Esophagus squamous epithelium (tissue), 5 donors: ENCODE measurements around the gene MTA3. TPM values are rescaled to one million over a fixed set of nuclear protein-coding genes. Genes with fewer than 3 reads are reported as not detected.

Source experiments
- DNase-seq: peaks from one replicate; lab custom pipeline; 2025; lab: John Stamatoyannopoulos, UW
- H3K27ac ChIP-seq, 4 donors: fragments of 200-600 bp; sonication (generic); one replicate each; pipeline ENCODE4 v1.5.1; 2016 to 2019; ENCODE audit warnings: mild to moderate bottlenecking in 1 of 4
- H3K27me3 ChIP-seq, 4 donors: fragments of 200-600 bp; sonication (generic); 1 replicate in 3 of 4; 2 replicates in 1 of 4; pipeline versions ENCODE4 v1.5.1 to v1.6.0; 2017 to 2021; ENCODE audit warnings: antibody characterized with exemption in 1 of 4
- H3K36me3 ChIP-seq, 3 donors: fragments of 200-600 bp; sonication (generic); one replicate each; pipeline ENCODE4 v1.5.1; 2016 to 2019
- H3K4me1 ChIP-seq, 3 donors: fragments of 200-600 bp; sonication (generic); one replicate each; pipeline ENCODE4 v1.5.1; 2017 to 2019
- H3K4me3 ChIP-seq, 4 donors: fragments of 200-600 bp; sonication (generic); 1 replicate in 3 of 4; 2 replicates in 1 of 4; pipeline ENCODE4 v1.5.1; 2016 to 2019; ENCODE audit warnings: mild to moderate bottlenecking in 2 of 4, moderate library complexity in 1 of 4
- H3K9me3 ChIP-seq, 3 donors: fragments of 200-600 bp; sonication (generic); one replicate each; pipeline ENCODE4 v1.5.1; 2016 to 2019
- POLR2A ChIP-seq, 4 donors: fragments of 450-650 bp; IDR thresholded peaks; one replicate each; pipeline ENCODE4 v1.6.1; 2017; ENCODE audit warnings: antibody characterized with exemption in 4 of 4, mild to moderate bottlenecking in 4 of 4, moderate library complexity in 3 of 4
- WGBS, 2 donors: methylation state at CpG; one replicate each; pipeline ENCODE4 v1.1.5; 2018; 5-methylcytosine and 5-hydroxymethylcytosine counted together
- intact Hi-C: fragments of 100-400 bp; cut with DNase I; formaldehyde crosslinking; loops from one replicate; pipeline ENCODE4 v1.15.0; 2022
- total RNA-seq, 4 donors: library from RNA; depleted of rRNA; stranded (reverse); fragments of >200 nt; gene quantifications; one replicate each; pipeline ENCODE4 v1.1.0, GENCODE V29; 2016
- TF ChIP-seq, protein P1 (sequence below), 6 experiments: fragments of 450-650 bp in 4 of 6; fragments of 200-600 bp in 2 of 6; sonication (generic) in 2 of 6; IDR thresholded peaks; one replicate each; pipeline ENCODE4 v1.5.1; 2016 to 2019; ENCODE audit warnings: antibody characterized with exemption in 6 of 6, mild to moderate bottlenecking in 4 of 6, moderate library complexity in 4 of 6
- donor health status: DM: yes; HTN: yes; CAD: no.

Gene MTA3
- total RNA-seq, 4 donors from 2014 or later: 26.5 to 37.2 (median 34.4) TPM

DNA sequence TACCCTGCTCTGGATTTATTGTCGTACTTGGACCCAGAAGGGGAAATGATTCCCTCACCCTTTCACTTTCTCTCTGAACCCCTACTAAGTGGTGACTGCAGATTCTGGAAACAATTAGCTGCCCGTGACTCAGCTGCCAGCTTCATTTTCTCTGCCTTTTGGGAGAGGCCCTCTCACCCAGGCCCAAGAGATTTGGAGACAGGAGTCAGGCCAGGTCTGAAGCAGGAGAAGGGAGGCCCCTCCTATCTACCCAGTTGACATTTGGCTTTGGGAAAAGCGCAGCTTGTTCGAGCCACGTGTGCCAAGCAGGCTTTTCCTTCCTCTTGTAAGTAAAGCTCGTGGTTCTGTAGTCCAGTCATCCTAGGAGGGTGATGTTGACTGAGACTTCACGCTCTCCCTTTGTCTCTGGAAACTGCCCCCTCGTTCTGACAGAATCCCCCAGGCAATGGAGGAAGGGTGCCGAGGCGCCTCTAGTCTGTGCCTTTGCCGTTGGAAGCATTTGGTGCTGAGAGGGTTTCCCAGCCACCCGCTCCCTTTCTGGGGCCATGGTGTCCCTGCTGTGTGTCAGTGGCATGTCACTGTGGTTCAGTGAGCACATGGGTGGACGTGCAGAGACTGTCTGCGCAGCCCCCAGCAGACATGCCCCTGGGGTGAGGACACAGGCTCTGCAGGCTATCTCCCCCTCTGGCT, 186.9 kb downstream of the MTA3 start:
- Histone ChIP-seq H3K9me3 (no peaks in the 10 kb centered on the region), H3K27me3 (no peaks in the 10 kb centered on the region), H3K4me3 (no peak overlapping the region), H3K27ac (peak overlapping the region in 2 of 4 donors; percentile 0 to 23), H3K4me1 (peaks cover 0 to 14% (median 3%) of the 10 kb centered on the region in 3 donors), H3K36me3 (peaks cover 0 to 31% (median 0%) of the 10 kb centered on the region in 3 donors)
- WGBS, 2 donors: 66 to 70% methylated on average over 11 to 13 of the region's 14 CpGs
- no peak for DNase-seq
- intact Hi-C loops: no loop called here
- no peak for TF ChIP-seq POLR2A (IDR thresholded peaks at IDR 0.05)
- TF ChIP-seq, protein P1, sequence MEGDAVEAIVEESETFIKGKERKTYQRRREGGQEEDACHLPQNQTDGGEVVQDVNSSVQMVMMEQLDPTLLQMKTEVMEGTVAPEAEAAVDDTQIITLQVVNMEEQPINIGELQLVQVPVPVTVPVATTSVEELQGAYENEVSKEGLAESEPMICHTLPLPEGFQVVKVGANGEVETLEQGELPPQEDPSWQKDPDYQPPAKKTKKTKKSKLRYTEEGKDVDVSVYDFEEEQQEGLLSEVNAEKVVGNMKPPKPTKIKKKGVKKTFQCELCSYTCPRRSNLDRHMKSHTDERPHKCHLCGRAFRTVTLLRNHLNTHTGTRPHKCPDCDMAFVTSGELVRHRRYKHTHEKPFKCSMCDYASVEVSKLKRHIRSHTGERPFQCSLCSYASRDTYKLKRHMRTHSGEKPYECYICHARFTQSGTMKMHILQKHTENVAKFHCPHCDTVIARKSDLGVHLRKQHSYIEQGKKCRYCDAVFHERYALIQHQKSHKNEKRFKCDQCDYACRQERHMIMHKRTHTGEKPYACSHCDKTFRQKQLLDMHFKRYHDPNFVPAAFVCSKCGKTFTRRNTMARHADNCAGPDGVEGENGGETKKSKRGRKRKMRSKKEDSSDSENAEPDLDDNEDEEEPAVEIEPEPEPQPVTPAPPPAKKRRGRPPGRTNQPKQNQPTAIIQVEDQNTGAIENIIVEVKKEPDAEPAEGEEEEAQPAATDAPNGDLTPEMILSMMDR (IDR thresholded peaks at IDR 0.05): no peak

DNA sequence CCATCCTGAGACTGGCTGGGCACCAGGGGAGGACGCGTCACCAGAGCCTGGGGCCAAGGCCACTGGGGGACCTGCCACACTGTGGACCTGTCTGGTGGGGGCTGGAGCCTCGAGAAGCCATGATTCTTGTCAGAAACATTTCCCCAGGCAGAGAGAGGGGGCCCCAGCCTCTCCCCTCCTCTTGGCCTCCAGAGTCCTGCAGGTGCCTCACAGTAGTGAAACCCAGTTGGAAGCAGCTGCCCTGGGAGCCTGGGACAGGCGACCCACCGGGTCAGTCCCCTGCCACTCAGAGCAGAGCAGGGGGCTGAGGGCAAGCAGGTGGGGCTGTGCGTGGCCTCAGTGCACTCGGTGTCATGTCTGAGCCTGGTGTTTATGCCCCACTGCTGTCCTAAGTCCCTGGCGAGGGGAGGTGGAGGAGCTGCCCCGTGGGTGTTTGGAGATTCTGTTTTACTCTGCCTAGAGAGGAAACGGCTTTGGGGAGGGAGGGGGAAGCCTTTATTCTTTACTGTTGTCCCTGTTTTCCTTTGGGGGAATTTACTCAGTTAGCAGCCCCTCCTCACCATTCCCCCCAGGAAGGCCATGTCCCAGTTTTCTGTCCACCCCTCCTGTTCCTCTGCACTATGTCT, 187.8 kb downstream of the MTA3 start:
- Histone ChIP-seq H3K36me3 (peaks cover 0 to 31% (median 0%) of the 10 kb centered on the region in 3 donors), H3K27ac (no peak overlapping the region), H3K27me3 (no peaks in the 10 kb centered on the region), H3K9me3 (no peaks in the 10 kb centered on the region), H3K4me1 (peaks cover 0 to 14% (median 3%) of the 10 kb centered on the region in 3 donors), H3K4me3 (no peak overlapping the region)
- TF ChIP-seq POLR2A (IDR thresholded peaks at IDR 0.05): no peak
- TF ChIP-seq, protein P1 (IDR thresholded peaks at IDR 0.05): no peak
- no peak for DNase-seq
- intact Hi-C loops: no loop called here
- WGBS, 2 donors: 77 to 81% methylated on average over 4 to 8 of the region's 10 CpGs

DNA sequence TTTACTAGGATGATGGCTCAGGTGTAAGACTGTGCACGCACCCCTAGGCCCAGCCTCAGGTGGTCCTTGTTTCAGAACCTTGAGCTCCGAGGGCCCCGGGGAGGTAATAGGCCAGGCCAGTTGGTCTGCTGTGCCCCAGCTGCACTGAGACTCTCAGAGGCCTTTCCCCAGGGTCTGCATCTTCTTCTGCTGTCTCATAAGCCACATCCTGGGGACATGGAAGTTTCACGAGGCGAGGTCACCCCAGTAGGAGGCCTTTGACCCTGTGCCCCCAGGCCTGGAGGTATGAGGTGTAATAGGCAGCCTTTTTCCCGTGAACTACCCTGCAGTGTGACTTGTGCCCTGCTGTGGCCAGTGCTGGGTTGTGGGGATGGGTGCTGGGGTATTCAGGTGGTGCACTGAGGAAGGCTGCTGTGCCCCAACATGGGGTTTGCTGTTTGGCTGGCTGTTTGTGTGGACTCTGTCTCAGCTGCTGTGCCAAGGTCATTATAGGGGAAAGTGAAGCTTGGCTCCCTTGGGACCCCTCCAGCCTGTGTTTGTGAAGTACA, 188.6 kb downstream of the MTA3 start:
- no peak overlapping the region for H3K27ac ChIP-seq
- intact Hi-C loops: no loop called here
- H3K4me3 ChIP-seq: no peak overlapping the region
- H3K9me3 ChIP-seq: no peaks in the 10 kb centered on the region
- H3K27me3 ChIP-seq: no peaks in the 10 kb centered on the region
- no peak for TF ChIP-seq POLR2A (IDR thresholded peaks at IDR 0.05)
- TF ChIP-seq, protein P1 (IDR thresholded peaks at IDR 0.05): no peak
- peaks cover 0 to 14% (median 3%) of the 10 kb centered on the region in 3 donors for H3K4me1 ChIP-seq
- peaks cover 0 to 31% (median 0%) of the 10 kb centered on the region in 3 donors for H3K36me3 ChIP-seq
- WGBS, 2 donors: 86% methylated on average over 6 of the region's 6 CpGs; no CpG with 5 or more reads in 1 of the 2 donors
- DNase-seq: no peak

DNA sequence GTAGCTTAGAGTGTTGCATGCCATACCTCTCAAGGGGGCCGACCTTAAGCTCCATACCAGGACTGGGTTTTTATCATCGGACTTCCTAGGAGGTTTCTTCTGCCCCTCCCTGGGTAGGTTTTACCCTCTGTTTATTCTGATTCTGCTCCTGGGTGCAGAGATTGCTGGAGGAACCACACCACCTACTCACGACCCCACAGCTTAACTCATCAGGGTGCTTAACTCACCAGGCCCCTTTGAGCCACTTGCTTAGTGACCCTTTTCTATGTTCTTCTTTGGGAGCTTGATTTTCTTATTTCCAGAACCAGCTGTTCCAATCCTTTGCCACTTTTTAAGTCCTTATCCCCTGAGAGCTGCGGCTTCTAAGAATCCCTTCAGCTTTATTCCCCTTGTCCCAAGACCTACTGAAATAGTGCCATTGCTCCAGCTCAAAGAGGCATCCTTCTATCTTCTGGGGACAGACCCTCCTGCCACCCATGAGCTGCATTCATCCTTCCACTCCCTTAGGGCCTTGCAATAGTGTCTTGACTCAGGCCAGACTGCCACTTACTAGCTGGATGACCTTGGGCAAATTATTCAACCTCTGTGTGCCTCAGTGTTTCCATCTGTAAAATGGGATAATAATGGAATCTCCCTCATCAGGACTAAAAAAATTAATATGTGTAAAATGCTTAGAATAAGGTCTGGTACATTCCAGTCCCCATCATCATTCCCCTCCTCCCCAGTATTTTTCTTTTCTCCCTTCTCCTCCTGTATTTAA, 189.7 kb downstream of the MTA3 start:
- no peaks in the 10 kb centered on the region for H3K9me3 ChIP-seq
- no peak overlapping the region for H3K4me3 ChIP-seq
- H3K27ac ChIP-seq: no peak overlapping the region
- WGBS, 2 donors: 78 to 91% methylated on average over 4 of the region's 4 CpGs
- intact Hi-C loops: no loop called here
- no peak for DNase-seq
- H3K36me3 ChIP-seq: peaks cover 0 to 36% (median 0%) of the 10 kb centered on the region in 3 donors
- peaks cover 0 to 14% (median 3%) of the 10 kb centered on the region in 3 donors for H3K4me1 ChIP-seq
- no peak for TF ChIP-seq POLR2A (IDR thresholded peaks at IDR 0.05)
- TF ChIP-seq, protein P1 (IDR thresholded peaks at IDR 0.05): no peak
- no peaks in the 10 kb centered on the region for H3K27me3 ChIP-seq
